ENCODE measurements around the gene NAA25.

DNA sequence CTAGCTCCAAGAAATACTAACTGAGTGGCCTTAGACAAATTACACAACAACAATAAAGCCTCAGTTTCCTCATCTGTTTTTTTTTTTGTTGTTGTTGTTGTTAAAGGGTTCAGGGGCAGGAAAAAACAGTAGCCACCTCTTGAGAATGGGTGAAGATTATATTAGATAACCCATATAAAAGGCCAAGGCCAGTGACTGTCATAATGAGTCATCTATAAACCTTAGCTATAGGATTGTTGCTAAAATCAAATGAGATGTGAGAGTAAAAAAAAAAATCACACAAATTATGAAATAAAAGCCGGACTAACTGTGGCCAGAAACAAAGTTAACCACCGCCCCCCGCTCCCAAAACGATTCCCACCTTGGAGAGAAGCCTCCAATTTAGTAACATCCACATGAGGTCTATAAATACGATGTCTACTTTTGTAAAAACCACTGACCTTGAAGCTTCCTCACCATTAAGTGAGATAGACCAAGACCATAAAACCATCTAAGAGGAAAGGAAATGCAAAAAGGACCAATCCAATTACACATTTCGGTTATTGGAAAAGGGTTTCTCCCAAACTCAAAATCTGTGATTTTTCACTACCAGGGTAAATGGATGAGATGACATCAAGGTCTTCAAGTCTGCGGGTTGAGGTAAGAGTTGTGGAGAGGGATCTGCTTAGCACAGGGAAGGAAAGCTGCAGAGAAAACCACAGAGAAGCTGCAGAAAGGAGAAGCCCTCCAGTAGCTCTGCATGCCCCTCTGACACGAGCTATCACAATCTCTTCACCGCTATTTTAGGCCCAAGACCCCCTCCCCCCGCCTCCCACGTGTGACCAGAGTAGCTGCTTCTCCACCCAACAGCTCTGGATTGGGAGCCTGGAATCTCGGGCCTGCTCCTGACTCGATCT, 1.0 kb downstream of the NAA25 start:
- TF ChIP-seq, protein P1, sequence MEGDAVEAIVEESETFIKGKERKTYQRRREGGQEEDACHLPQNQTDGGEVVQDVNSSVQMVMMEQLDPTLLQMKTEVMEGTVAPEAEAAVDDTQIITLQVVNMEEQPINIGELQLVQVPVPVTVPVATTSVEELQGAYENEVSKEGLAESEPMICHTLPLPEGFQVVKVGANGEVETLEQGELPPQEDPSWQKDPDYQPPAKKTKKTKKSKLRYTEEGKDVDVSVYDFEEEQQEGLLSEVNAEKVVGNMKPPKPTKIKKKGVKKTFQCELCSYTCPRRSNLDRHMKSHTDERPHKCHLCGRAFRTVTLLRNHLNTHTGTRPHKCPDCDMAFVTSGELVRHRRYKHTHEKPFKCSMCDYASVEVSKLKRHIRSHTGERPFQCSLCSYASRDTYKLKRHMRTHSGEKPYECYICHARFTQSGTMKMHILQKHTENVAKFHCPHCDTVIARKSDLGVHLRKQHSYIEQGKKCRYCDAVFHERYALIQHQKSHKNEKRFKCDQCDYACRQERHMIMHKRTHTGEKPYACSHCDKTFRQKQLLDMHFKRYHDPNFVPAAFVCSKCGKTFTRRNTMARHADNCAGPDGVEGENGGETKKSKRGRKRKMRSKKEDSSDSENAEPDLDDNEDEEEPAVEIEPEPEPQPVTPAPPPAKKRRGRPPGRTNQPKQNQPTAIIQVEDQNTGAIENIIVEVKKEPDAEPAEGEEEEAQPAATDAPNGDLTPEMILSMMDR (IDR thresholded peaks at IDR 0.05) = no peak
- TF ChIP-seq POLR2A (IDR thresholded peaks at IDR 0.05) = no peak
